Measurements from ENCODE around the gene SPAG5.

DNA sequence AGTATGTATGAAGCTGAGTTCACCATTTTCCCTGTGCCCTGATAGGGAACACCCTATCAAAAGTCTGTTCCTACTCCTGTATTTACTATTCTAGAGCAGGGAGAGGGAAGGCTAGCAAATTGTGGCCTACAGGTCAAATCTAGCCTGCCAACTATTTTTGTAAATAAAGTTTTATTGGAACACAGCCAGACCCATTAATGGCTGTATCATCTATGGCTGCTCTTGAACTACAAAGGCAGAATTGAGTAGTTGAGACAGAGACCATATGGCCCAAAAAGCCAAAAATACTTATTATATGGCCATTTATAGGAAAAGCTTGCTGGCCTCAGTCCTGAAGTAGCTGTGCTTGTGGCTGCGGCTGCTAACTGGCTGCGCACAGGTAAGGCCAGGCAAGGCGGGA is 17.9 kb downstream of the SPAG5 start:
- TF ChIP-seq POLR2A (IDR thresholded peaks at IDR 0.05) (no peak), CTCF (IDR thresholded peaks at IDR 0.05) (no peak), POLR2AphosphoS5 (IDR thresholded peaks at IDR 0.05) (no peak)
